Sigmoid colon (tissue), 7 donors: Measurements from ENCODE around the gene TNS1. TPM values are rescaled to one million over a fixed set of nuclear protein-coding genes. Genes with fewer than 3 reads are reported as not detected.
A peak's percentile ranks its signal among the peaks of the same experiment; 100 is the strongest.

ENCODE experiments used
- DNase-seq: peaks from one replicate; pipeline ENCODE4 v3.0.0-alpha.2; 2019
- H3K27ac ChIP-seq, 4 donors: fragments of 200-600 bp; sonication (generic); one replicate each; pipeline ENCODE4 v1.5.1; 2016 to 2019; ENCODE audit warnings: mild to moderate bottlenecking in 1 of 4
- H3K27me3 ChIP-seq, 3 donors: fragments of 200-600 bp; sonication (generic); one replicate each; pipeline ENCODE4 v1.5.1; 2019; ENCODE audit warnings: mild to moderate bottlenecking in 1 of 3
- H3K36me3 ChIP-seq, 4 donors: fragments of 200-600 bp; sonication (generic); one replicate each; pipeline ENCODE4 v1.5.1; 2016 to 2019
- H3K4me1 ChIP-seq, 4 donors: fragments of 200-600 bp; sonication (generic); one replicate each; pipeline ENCODE4 v1.5.1; 2017 to 2019
- H3K4me3 ChIP-seq, 4 donors: fragments of 200-600 bp; sonication (generic); one replicate each; pipeline ENCODE4 v1.5.1; 2017 to 2019; ENCODE audit warnings: mild to moderate bottlenecking in 2 of 4, moderate library complexity in 1 of 4
- H3K9me3 ChIP-seq, 4 donors: fragments of 200-600 bp in 3 of 4; sonication (generic) in 3 of 4; one replicate each; pipeline versions ENCODE4 v1.5.1 to v1.6.1; 2013 to 2019
- EP300 ChIP-seq, 4 donors: sonication (generic); formaldehyde crosslinking; IDR thresholded peaks; one replicate each; pipeline ENCODE4 v1.6.1; 2017; ENCODE audit warnings: antibody characterized with exemption in 4 of 4
- POLR2A ChIP-seq, 2 donors: fragments of 450-650 bp; IDR thresholded peaks; one replicate each; pipeline ENCODE4 v1.6.1; 2016; ENCODE audit warnings: antibody characterized with exemption in 2 of 2, mild to moderate bottlenecking in 2 of 2, moderate library complexity in 2 of 2
- POLR2AphosphoS5 ChIP-seq, 4 donors: sonication (generic); formaldehyde crosslinking; IDR thresholded peaks; one replicate each; pipeline ENCODE4 v1.6.1; 2017; ENCODE audit warnings: antibody characterized with exemption in 4 of 4
- WGBS, 2 donors: extraction: QIAGEN DNeasy Blood & Tissue Kit; methylation state at CpG; one replicate each; pipeline ENCODE4 v1.1.7; 2013; 5-methylcytosine and 5-hydroxymethylcytosine counted together
- intact Hi-C: fragments of 100-400 bp; cut with DNase I; formaldehyde crosslinking; loops from one replicate; pipeline ENCODE4 v1.15.1; 2023
- polyA plus RNA-seq, 3 donors: library from polyadenylated mRNA; stranded (reverse); fragments of 200-250 nt; gene quantifications; one replicate each; pipeline ENCODE4 v1.2.3, GENCODE V29; 2013
- total RNA-seq, 4 donors: library from RNA; depleted of rRNA; stranded (reverse); fragments of >200 nt; gene quantifications; one replicate each; pipeline ENCODE4 v1.1.0, GENCODE V29; 2016
- TF ChIP-seq, protein P1 (sequence below), 4 experiments: fragments of 450-650 bp in 3 of 4; fragments of 200-600 bp in 1 of 4; IDR thresholded peaks; one replicate each; pipeline ENCODE4 v1.5.1; 2016 to 2019; ENCODE audit warnings: antibody characterized with exemption in 4 of 4, mild to moderate bottlenecking in 3 of 4, moderate library complexity in 2 of 4
- donor health status: healthy with polysubstance abuse.
- donor health status: Bipolar disorder and iron deficiency.
- donor health status: healthy.

Gene TNS1
- total and polyA plus RNA-seq, 7 donors: 3.7 to 1,607 (median 444) TPM

DNA sequence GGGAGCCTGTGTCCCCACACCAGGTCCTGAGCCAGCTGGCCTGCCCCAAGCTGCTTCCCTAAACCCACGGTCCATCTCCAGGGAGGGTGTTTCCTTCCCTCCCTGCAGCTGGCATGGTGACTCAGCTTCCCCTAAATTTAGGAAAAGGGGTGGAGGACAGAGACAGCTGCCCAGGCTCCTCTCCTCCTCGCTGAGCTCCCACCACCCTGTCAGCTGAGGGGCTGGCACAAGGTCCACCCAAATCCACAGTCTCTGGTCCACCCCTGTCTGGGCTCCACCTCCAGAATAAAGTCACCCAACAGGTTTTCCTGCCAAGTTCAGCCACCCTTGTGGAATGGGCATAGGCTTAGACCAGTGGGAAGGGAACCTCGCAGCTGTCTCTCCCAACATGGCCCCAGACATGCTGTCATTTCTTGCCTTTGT is 156.5 kb downstream of the TNS1 start:
- peaks cover 30 to 75% (median 58%) of the 10 kb centered on the region in 4 donors for H3K36me3 ChIP-seq
- WGBS, 2 donors: 75 to 78% methylated on average over 3 of the region's 3 CpGs
- H3K4me1 ChIP-seq: peaks cover 0 to 100% (median 99%) of the 10 kb centered on the region in 4 donors
- intact Hi-C loops: no loop called here
- DNase-seq: no peak
- no peak for TF ChIP-seq EP300 (IDR thresholded peaks at IDR 0.05)
- peak in 3 of 4 donors; percentile 41 to 50 (median 49) for TF ChIP-seq POLR2AphosphoS5 (IDR thresholded peaks at IDR 0.05)
- TF ChIP-seq, protein P1, sequence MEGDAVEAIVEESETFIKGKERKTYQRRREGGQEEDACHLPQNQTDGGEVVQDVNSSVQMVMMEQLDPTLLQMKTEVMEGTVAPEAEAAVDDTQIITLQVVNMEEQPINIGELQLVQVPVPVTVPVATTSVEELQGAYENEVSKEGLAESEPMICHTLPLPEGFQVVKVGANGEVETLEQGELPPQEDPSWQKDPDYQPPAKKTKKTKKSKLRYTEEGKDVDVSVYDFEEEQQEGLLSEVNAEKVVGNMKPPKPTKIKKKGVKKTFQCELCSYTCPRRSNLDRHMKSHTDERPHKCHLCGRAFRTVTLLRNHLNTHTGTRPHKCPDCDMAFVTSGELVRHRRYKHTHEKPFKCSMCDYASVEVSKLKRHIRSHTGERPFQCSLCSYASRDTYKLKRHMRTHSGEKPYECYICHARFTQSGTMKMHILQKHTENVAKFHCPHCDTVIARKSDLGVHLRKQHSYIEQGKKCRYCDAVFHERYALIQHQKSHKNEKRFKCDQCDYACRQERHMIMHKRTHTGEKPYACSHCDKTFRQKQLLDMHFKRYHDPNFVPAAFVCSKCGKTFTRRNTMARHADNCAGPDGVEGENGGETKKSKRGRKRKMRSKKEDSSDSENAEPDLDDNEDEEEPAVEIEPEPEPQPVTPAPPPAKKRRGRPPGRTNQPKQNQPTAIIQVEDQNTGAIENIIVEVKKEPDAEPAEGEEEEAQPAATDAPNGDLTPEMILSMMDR (IDR thresholded peaks at IDR 0.05): no peak
- TF ChIP-seq POLR2A (IDR thresholded peaks at IDR 0.05): no peak
- H3K9me3 ChIP-seq: peaks cover 0 to 2% (median 0%) of the 10 kb centered on the region in 4 donors
- peak overlapping the region; percentile 83 to 98 (median 92) for H3K27ac ChIP-seq
- no peak overlapping the region for H3K4me3 ChIP-seq
- no peaks in the 10 kb centered on the region for H3K27me3 ChIP-seq

DNA sequence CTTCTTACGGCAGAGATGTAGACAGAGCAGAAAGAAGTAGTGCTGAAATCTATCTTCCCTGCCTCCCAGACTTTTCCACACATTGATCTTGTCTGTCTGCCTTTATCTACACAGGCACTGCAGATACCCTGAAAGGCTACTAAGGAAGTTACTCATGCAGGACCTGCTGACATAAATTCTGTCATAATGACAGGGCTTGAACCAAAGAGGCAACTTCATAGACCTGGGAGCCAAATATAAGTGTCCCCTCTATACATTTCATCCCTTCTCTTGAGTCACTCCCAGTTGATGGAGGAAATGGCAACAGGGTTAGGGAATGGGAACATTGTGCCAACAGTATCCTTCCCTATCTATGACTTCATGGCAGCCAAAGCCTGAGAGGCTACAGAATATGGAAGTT is 157.5 kb downstream of the TNS1 start:
- Histone ChIP-seq H3K36me3 (peaks cover 37 to 83% (median 61%) of the 10 kb centered on the region in 4 donors), H3K27me3 (no peaks in the 10 kb centered on the region), H3K27ac (peak overlapping the region; percentile 83 to 98 (median 92)), H3K4me1 (peaks cover 0 to 100% (median 99%) of the 10 kb centered on the region in 4 donors), H3K4me3 (no peak overlapping the region), H3K9me3 (peaks cover 0 to 2% (median 0%) of the 10 kb centered on the region in 4 donors)
- intact Hi-C loops: no loop called here
- TF ChIP-seq POLR2AphosphoS5 (IDR thresholded peaks at IDR 0.05): peak in 1 of 4 donors; percentile 15
- no peak for TF ChIP-seq POLR2A (IDR thresholded peaks at IDR 0.05)
- no peak for DNase-seq
- WGBS, 2 donors: 96 to 97% methylated on average over 1 of the region's 1 CpG

- Histone ChIP-seq H3K27me3 (no peaks in the 10 kb centered on the region), H3K4me3 (no peak overlapping the region), H3K4me1 (peaks cover 0 to 100% (median 99%) of the 10 kb centered on the region in 4 donors), H3K9me3 (peaks cover 0 to 2% (median 0%) of the 10 kb centered on the region in 4 donors), H3K36me3 (peaks cover 39 to 86% (median 64%) of the 10 kb centered on the region in 4 donors), H3K27ac (peak overlapping the region; percentile 86 to 98 (median 92))
- WGBS, 2 donors: 89 to 94% methylated on average over 1 of the region's 1 CpG
- TF ChIP-seq POLR2A (IDR thresholded peaks at IDR 0.05) (no peak), POLR2AphosphoS5 (IDR thresholded peaks at IDR 0.05) (no peak), EP300 (IDR thresholded peaks at IDR 0.05) (no peak)
- TF ChIP-seq, protein P1 (IDR thresholded peaks at IDR 0.05): no peak
- DNase-seq: no peak
- intact Hi-C loops: no loop called here
Measured at GRCh38 chr2:217844696-217845095, 158.1 kb downstream of the TNS1 start.

DNA sequence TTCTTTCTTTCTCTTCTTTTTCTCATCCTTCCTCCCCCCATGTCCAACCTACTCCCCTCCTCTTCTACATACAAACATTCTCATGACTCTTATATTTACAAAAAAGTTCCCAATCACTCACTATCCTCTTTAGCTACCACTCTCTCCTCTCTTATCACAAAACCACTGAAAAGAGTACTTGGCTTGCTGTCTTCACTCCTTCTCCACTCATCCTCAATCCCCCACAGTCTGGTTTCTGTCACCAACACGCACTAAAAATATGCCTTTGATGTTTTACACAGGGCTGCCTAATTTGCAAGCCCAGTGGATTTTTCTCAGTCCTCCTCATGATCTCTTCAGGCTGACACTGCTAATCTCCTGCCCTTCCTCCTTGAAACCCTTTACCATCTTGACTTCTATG is 159.5 kb downstream of the TNS1 start:
- H3K4me1 ChIP-seq: peaks cover 0 to 100% (median 100%) of the 10 kb centered on the region in 4 donors
- peaks cover 0 to 2% (median 0%) of the 10 kb centered on the region in 4 donors for H3K9me3 ChIP-seq
- H3K27me3 ChIP-seq: no peaks in the 10 kb centered on the region
- DNase-seq: no peak
- intact Hi-C loops: no loop called here
- H3K4me3 ChIP-seq: no peak overlapping the region
- H3K36me3 ChIP-seq: peaks cover 34 to 75% (median 60%) of the 10 kb centered on the region in 4 donors
- no peak for TF ChIP-seq POLR2A (IDR thresholded peaks at IDR 0.05)
- TF ChIP-seq, protein P1 (IDR thresholded peaks at IDR 0.05): no peak
- TF ChIP-seq POLR2AphosphoS5 (IDR thresholded peaks at IDR 0.05): peak in 1 of 4 donors; percentile 49
- H3K27ac ChIP-seq: peak overlapping the region; percentile 86 to 98 (median 92)
- 80 to 86% methylated on average over 1 of the region's 1 CpG for WGBS, 2 donors

DNA sequence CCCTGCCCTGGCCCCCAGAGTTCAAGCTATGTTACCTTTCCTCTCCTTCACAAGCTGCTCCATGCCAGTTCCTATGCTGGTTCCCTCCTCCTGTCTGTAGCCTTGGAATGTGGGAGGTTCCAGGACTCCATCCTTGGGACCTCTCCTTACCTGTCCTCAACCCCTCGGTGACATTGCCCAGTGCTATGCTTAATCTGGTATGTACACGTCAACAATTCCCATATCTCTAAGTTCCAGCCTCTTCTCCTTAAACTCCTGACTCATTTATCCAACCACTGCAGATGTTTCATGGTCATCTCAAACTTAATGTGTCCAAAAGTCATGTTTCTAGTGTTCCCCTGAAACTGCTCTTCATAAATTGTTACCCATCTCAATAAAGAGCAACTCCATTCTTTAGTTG is 160.8 kb downstream of the TNS1 start:
- Histone ChIP-seq H3K4me1 (peaks cover 0 to 100% (median 100%) of the 10 kb centered on the region in 4 donors), H3K27ac (peak overlapping the region; percentile 85 to 98 (median 92)), H3K27me3 (no peaks in the 10 kb centered on the region), H3K36me3 (peaks cover 21 to 61% (median 47%) of the 10 kb centered on the region in 4 donors), H3K4me3 (no peak overlapping the region), H3K9me3 (peaks cover 0 to 2% (median 0%) of the 10 kb centered on the region in 4 donors)
- 87 to 88% methylated on average over 2 of the region's 2 CpGs for WGBS, 2 donors
- no peak for DNase-seq
- intact Hi-C loops: no loop called here
- TF ChIP-seq POLR2A (IDR thresholded peaks at IDR 0.05): no peak
- no peak for TF ChIP-seq EP300 (IDR thresholded peaks at IDR 0.05)
- TF ChIP-seq, protein P1 (IDR thresholded peaks at IDR 0.05): no peak
- no peak for TF ChIP-seq POLR2AphosphoS5 (IDR thresholded peaks at IDR 0.05)
